ENCODE measurements around the gene EGFR.

The EGFR gene

DNA sequence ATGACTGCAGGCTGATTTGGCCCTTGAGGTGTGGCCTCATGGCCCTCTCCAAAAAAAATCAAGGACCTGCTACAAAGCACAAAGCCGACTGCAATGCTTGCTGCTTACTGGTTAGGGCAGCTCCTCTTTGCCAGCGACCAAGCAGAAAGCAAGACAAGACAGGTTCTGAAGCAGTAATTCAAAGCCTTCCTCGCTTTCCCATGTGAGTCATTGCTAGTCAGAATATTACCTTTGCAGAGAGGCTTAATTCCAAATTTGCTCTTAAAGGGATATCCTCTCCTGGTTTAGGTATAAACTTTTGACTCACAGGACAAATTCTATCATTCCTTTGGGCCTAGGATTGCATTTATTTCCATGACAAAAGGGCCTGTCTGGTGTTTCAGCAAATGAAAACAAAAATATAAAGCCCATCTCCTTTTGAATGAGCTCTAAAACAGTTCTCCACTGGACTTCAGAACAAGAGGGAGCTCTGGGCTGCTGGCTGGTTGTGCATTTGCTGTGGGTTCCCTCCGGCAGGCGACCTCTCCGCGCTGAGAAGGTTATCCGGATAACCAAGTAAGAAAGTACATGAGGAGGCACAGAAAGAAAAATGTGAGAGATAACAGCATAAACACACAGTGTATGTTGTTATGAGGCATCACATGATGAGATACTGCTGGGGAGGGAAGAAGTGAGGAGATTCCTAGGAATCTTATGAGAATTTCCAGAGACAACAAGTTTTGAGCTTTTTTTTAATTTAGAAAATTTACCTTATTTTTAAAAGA lies 90.8 kb downstream of the EGFR start:
- POLR2A ChIA-PET = no interaction called here
- DNase-seq (ENCODE audit: low read depth, low spot score) = no peak
- TF ChIP-seq, protein P1, sequence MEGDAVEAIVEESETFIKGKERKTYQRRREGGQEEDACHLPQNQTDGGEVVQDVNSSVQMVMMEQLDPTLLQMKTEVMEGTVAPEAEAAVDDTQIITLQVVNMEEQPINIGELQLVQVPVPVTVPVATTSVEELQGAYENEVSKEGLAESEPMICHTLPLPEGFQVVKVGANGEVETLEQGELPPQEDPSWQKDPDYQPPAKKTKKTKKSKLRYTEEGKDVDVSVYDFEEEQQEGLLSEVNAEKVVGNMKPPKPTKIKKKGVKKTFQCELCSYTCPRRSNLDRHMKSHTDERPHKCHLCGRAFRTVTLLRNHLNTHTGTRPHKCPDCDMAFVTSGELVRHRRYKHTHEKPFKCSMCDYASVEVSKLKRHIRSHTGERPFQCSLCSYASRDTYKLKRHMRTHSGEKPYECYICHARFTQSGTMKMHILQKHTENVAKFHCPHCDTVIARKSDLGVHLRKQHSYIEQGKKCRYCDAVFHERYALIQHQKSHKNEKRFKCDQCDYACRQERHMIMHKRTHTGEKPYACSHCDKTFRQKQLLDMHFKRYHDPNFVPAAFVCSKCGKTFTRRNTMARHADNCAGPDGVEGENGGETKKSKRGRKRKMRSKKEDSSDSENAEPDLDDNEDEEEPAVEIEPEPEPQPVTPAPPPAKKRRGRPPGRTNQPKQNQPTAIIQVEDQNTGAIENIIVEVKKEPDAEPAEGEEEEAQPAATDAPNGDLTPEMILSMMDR (IDR thresholded peaks at IDR 0.05; ENCODE audit: insufficient read depth, low read length, missing control alignments) = no peak
- H3K4me3 ChIP-seq (ENCODE audit: low read depth, low read length) = no peak overlapping the region
- CTCF ChIA-PET = interaction anchor here (0.6 to 2.9 kb wide), 6 partner anchors 23 to 336 kb away, joined by 3 to 17 read pairs (median 4); no protein-coding TSS in a partner anchor

DNA sequence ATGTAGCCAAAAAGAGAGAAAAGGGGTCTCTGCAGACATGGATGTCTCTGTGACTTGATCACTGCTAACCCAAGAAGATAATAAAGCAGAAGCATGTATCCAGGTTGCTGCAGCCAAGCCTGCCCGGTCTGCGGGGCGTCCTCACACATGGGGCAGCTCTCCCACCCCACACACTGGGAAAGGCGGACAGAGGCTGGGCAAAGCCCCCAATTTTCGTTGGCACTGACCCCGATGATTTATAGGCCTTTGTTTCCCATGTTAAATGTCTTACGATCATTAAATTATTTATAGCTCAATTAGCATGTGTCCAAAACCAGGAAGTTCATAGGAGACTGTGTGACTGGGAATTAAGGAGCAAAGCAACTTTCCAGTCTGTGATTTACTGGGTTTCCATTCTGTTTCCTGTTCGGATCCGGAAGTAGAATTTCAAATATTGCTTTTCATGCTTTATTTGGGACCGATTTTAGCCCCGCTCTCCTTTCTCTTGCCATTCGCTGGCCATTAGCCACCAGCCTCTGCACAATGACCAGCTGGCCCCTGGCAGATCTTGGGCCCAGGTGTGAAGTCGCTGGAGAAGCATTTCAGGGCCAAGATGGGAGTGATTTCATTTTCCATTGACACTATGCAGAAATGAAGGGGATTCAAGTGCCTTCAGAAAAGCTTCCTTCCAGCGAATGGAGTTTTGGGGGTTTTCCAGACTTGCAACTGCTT lies 91.6 kb downstream of the EGFR start:
- ChIA-PET CTCF (interaction anchor here (1.0 to 2.9 kb wide), 4 partner anchors 23 to 144 kb away, joined by 3 to 17 read pairs (median 6); no protein-coding TSS in a partner anchor), POLR2A (interaction anchor here (1.2 kb wide), 1 partner anchor 24 kb away, joined by 3 read pairs; no protein-coding TSS in a partner anchor)
- H3K4me3 ChIP-seq (ENCODE audit: low read depth, low read length) = peak overlapping the region; percentile 10; the same call in 1 of the 2 replicates

DNA sequence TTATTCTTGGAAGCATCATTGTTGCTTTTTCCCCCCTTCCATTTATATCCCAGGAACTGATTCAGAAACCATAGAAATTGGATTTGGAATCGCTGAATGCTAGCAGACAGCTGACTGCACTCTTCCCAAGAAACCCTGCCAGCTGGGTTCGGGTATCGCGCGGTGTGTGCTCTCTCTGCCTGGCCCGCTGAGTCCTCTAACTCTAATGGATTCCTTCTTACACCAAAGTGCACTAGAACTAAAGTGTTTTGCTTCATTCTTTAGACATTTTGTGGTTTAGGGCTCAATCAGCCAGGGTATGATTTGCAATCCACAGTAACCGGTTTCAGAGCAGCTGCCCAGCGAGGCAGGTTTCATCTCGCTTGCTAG lies 92.2 kb downstream of the EGFR start:
- no peak overlapping the region; the same call in none of the 2 replicates for H3K4me3 ChIP-seq (ENCODE audit: low read depth, low read length)
- ChIA-PET CTCF (interaction anchor here (0.9 to 2.9 kb wide), 6 partner anchors 9 to 144 kb away, joined by 3 to 17 read pairs (median 3); no protein-coding TSS in a partner anchor), POLR2A (interaction anchor here (1.2 kb wide), 1 partner anchor 25 kb away, joined by 3 read pairs; no protein-coding TSS in a partner anchor)
- DNase-seq (ENCODE audit: low read depth, low spot score) = peak; percentile 58
- TF ChIP-seq, protein P1 (IDR thresholded peaks at IDR 0.05; ENCODE audit: insufficient read depth, low read length, missing control alignments) = no peak

More for the DNA sequence above, 91.6 kb downstream of the EGFR start:
- TF ChIP-seq, protein P1 (IDR thresholded peaks at IDR 0.05; ENCODE audit: insufficient read depth, low read length, missing control alignments) = no peak
- DNase-seq (ENCODE audit: low read depth, low spot score) = no peak

DNA sequence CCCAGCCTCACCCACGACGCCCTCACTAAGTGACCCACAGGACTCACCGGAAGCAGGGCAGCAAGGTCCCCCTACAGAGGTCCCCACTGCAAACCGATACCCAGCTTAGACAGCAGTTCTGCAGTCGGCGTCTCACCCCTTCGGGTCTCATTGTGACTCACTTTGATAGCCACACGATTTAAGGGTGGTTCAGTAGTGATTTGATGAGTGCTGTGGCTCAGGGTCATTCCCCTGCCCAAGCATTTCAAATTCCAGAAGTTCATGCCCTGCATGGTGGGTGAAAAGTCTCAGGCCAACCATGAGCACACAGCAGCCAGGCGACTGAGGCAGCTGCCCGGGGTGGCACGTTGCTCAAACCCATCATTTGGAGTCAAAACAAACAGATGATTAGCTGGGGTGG lies 93.2 kb downstream of the EGFR start:
- CTCF ChIA-PET = interaction anchor here (0.6 to 2.9 kb wide), 5 partner anchors 10 to 143 kb away, joined by 3 to 17 read pairs (median 3); no protein-coding TSS in a partner anchor
- TF ChIP-seq, protein P1 (IDR thresholded peaks at IDR 0.05; ENCODE audit: insufficient read depth, low read length, missing control alignments) = no peak
- POLR2A ChIA-PET = no interaction called here
- no peak for DNase-seq (ENCODE audit: low read depth, low spot score)
- no peak overlapping the region for H3K4me3 ChIP-seq (ENCODE audit: low read depth, low read length)

DNA sequence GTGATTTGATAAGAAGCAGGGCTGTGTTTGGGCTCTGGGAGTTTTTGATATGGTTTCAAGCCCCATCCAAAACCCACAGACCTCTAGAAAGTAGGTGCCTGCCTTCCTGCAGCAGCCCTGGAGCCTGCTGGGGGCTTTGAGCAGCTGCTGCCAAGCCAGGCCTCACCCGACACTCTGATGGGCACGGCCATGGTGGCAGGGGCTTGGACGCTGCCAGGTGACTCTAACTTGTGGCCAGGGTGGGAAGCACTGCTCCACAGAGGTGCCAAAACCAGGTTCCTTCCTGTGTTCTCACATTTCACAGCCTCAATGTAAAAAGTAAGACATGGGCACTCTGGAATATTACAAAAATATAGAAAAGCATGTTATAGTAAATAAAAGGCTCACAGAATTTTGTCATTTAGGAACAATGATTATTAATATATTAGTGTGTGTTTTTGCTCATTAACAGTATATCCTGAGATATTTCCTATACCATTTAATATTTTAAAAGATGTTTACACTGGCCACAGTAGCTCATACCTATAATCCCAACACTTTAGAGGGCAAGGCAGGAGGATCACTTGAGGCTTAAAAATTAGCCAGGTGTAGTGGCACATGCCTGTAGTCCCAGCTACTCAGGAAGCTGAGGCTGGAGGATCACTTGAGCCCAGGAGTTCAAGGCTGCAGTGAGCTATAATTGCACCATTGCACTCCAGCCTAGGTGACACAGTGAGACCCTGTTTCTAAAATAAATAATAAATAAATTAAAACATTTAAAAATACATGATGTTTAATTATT lies 95.1 kb downstream of the EGFR start:
- TF ChIP-seq, protein P1 (IDR thresholded peaks at IDR 0.05; ENCODE audit: insufficient read depth, low read length, missing control alignments) = no peak
- CTCF ChIA-PET = interaction anchor here (1.1 to 1.2 kb wide), 3 partner anchors 12 to 141 kb away, joined by 3 to 4 read pairs (median 3); no protein-coding TSS in a partner anchor
- no peak for DNase-seq (ENCODE audit: low read depth, low spot score)
- POLR2A ChIA-PET = no interaction called here
- H3K4me3 ChIP-seq (ENCODE audit: low read depth, low read length) = no peak overlapping the region
